Left colon (tissue), 2 donors: ENCODE results near the gene CARD11. TPM values are rescaled to one million over a fixed set of nuclear protein-coding genes. Genes with fewer than 3 reads are reported as not detected.
"Not testable (repeated sequence)": the region's sequence is repeated elsewhere in the genome, so short reads cannot be mapped to it uniquely, and the experiment has no call there.

Experiments
- ATAC-seq: fragments of 200-7000 bp; cut with Tn5 transposase; one replicate; pipeline ENCODE4 v1.9.1; 2020; ENCODE audit warnings: mild to moderate bottlenecking, moderate library complexity
- DNase-seq, 2 donors: peaks; one replicate each; pipeline ENCODE4 v3.0.0-alpha.2; 2020
- intact Hi-C, 2 donors: fragments of 100-400 bp; cut with DNase I in 1 of 2; cut with micrococcal nuclease in 1 of 2; formaldehyde crosslinking; loops; one replicate each; pipeline versions ENCODE4 v1.11.2 to v1.14.0; 2022; cut with DNase I, micrococcal nuclease
- total RNA-seq, 2 donors: library from RNA; stranded (reverse); fragmentation: NEBNext Ultra II Directional; extraction: Animal tissue kit (Norgen Biotek cat#: 25700); gene quantifications; one replicate each; pipeline ENCODE4 v1.2.1, GENCODE V29; 2021
- donor health status: DM: no; HTN: no; CAD: no.
- donor health status: DM: yes; HTN: yes; CAD: no.

CARD11 gene
- total RNA-seq, 2 donors from 2014 or later = 2.0 to 2.8 TPM

DNA sequence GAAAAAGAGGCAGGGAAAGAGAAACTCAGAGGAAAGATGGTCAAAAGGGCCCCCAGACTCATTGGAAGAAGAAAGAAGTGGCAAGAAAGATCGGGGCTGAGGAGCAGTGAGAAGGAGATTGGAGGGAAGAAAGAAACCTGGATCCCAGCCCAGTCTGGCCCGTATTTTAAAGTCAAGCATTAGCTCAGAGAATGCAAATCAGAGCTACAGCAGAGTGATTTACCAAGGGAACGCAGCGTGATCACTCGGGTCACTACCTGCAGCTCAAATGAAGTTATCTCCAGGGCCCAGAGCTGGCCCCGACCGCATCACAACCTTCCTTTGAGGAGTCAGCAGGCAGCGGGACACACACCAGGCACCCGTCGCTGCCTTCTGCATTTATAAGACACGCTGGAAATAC is 72.8 kb downstream of the CARD11 start:
- intact Hi-C loops = no loop called here
- ATAC-seq (no peak), DNase-seq (no peak)

DNA sequence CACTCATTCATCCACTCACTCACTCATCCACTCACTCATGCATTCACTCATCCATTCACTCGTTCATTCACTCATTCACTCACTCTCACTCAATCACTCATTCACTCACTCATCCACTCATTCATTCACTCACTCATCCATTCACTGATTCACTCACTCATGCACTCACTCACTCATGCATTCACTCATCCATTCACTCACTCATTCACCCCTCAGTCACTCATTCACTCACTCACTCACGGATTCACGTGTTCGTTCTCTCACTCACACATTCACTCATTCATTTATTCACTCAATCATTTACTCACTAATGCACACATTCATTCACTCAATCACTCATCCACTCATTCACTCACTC is 73.4 kb downstream of the CARD11 start:
- intact Hi-C loops = no loop called here
- ATAC-seq (no peak), DNase-seq (no peak)

DNA sequence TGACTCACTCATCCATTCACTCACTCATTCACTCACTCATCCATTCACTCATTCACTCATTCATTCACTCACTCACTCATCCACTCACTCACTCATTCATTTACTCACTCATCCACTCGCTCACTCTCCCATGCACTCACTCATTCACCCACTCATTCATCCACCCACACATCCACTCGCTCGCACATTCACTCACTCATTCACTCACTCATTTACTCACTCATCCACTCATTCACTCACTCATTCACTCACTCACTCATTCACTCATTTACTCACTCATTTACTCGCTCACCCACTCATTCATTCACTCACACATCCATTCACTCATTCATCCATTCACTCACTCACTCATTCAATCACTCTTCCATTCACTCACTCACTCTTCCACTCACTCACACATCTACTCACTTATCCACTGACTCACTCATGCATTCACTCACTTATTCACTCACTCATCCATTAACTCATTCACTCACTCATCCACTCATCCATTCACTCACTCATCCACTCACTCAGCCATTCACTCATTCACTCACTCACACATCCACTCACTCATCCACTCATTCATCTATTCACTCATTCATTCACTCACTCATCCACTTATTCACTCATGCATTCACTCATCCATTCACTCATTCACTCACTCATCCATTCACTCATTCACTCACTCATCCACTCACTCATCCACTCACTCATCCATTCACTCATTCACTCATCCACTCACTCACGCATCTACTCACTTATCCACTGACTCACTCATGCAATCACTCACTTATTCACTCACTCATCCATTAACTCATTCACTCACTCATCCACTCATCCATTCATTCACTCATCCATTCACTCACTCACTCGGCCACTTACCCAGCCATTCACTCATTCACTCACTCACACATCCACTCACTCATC is 74.0 kb downstream of the CARD11 start:
- intact Hi-C loops = no loop called here
- DNase-seq (no peak), ATAC-seq (no peak)

DNA sequence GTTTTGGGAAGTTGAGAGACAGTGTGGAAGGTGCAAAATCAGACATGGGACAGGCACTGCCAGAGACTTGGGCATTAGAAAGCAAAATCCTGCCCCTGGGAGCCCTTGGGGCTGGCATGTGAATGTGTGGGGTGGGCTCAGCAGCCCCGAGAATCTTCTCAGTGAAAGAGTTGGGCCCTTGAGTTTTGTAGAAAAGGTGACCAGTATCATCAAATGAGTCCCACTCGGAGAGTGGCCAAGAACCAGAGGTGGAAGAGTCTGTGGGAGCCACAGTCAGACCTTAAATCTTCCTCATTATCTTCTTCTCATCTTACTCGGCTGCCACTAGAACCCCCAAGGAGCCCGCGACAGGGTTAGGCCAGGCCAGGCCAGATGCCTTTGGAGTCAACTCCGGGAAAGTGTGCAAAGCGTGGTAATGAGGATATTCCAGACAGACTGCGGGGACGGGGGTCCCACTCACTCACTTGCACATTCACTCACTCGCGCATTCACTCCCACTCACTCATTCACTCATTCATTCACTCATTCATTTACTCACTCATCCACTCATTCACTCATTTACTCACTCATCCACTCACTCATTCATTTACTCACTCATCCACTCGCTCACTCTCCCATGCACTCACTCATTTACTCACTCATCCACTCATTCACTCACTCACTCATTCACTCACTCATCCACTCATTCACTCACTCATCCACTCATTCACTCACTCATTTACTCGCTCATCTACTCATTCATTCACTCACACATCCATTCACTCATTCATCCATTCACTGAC is 74.9 kb downstream of the CARD11 start:
- intact Hi-C loops = no loop called here
- DNase-seq (no peak), ATAC-seq (no peak)

DNA sequence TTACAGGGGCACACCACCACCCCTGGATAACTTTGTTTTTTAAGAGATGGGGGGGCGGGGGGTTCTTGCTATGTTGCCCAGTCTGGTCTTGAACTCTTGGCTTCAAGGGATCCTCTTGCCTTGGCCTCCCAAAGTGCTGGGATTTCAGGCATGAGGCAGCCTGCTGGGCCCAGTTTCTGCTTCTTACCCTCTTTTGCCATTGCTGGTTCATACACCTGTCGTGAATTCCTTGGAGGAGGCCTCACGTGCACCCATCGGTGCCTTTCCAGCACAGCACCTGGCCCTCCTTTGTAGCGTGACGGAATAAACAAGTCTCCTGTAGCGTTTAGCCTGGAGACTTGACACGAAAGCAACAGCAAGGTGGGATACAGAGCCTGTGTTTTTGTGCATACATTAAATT is 75.5 kb downstream of the CARD11 start:
- intact Hi-C loops = no loop called here
- ATAC-seq (no peak), DNase-seq (no peak)

DNA sequence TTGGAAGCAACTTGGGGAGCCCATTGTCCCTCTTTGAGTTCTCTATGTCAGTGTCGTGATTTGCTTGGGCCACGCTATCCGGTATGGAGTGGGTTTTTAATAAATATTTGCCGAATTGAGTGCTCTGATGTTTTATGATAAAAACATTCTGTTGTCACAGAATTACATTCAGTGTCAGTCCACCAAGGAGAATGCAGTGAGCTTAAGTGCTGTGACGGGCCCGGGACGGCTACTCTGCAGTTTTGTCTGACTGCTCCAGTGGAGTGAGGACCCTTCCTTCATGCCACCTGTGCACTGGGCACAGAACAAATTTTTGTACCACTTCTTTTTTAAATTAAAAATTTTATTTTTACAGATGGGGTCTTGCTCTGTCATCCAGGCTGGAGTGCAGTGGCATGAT is 76.0 kb downstream of the CARD11 start:
- intact Hi-C loops = no loop called here
- DNase-seq (no peak), ATAC-seq (no peak)

DNA sequence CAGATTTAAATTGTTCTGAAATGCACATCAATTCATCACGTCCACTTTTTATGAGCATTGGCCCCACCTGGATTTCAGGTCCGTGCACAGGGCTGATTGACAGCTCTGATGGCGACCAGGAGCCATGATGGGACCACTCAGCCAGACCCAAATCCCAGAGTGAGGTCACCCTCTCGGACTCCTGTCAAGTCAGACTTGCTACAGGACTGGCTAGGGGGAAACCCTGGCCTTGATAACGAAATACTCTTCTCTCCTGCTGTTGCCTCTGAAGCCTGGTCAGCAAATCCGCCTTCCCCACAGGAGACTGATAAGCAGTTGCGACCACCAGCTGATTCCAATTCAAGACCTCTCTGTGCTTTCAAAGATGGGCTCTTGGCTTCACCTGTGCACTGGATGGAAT is 76.4 kb downstream of the CARD11 start:
- DNase-seq (no peak), ATAC-seq (no peak)
- intact Hi-C loops = no loop called here

DNA sequence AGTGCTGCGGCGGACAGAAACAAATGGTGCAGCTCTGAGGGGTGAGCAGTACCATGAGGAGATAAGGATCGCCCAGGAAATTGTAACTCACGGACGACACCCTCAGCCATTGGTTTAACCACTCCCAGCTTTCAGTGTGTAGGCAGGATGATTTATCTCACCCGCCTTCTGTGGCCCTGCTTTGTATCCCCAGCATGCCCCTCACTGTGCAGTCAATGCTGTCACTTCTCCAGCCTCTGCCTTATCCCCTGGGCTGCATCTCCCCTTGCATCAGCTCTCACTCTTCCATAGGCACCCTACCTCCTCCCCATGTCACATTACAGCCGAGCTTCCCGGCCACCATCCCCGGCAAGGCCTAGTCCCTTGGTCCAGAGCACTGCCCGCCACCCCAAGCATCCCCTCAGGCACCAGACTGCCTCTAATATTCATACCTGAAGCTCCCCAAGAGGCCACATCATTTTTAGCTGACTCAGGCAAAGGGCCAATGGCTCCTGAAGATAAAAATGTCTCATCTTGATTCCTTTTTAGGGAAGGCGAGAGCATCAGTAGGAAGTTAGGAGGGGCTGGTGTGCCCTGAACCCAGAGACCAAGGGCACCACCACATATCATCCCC is 77.1 kb downstream of the CARD11 start:
- DNase-seq = no peak
- no peak for ATAC-seq
- intact Hi-C loops = no loop called here

DNA sequence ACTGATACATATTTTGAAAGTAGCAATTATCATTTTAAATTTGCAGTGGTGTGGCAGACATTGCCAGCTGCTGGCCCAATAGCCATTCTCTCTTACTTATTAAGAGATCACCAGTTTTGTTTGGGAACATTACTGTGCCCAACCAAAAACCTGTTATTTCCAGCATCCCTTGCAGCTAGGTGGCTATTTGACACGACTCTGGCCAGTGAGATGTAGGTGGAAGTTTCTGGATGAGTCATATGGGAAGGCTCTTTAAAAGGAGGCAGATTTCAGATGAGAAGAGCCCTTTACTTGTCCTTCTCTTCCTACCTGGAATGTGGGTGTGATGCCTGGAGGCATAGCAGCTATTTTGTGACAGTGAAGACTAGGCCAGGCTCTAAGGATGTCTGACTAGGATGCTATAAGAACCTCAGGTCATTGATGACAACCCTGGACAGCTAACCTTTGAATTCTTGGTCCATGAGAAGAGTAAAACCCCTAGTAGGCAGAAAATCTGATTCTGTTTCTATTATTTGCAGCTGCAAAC is 77.9 kb downstream of the CARD11 start:
- no peak for ATAC-seq
- DNase-seq = no peak
- intact Hi-C loops = no loop called here

DNA sequence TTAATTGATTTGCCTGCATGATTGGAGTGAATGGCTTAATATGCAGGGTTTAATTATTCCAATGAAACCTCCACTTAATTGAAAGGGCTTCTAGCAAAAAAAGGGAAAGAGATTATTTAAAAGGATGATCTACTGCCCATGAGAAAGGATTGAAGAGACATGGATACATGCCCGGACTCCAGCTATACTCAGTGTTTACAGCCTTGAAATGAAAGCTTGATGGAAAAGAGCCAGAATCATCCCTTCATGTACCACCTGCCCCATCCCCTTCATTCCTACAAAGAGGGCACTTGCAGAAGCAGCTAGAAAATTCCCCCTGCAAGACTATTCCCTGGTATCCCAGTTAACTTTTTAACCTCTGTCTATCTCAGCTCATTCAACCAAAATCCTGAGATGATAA is 78.4 kb downstream of the CARD11 start:
- DNase-seq (no peak), ATAC-seq (no peak)
- intact Hi-C loops = no loop called here

DNA sequence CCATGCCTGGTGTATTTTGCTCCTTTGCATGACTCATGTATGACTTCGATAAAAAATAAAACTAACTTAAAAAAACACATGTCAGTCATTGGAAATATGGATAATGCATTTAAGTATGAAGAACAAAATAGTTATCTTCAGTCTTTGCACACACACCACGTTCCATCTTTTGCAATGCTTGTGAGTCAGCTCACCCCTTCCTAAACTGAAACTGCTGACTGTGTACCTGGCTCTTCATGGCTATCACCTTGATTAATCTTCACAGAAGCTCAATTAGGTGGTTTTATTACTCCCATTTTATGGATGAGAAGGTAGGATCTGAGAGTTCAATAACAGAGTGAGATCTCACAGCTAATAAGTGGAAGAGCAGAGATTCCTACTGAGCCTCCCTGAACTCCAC is 79.5 kb downstream of the CARD11 start:
- DNase-seq (no peak), ATAC-seq (no peak)
- intact Hi-C loops = no loop called here

DNA sequence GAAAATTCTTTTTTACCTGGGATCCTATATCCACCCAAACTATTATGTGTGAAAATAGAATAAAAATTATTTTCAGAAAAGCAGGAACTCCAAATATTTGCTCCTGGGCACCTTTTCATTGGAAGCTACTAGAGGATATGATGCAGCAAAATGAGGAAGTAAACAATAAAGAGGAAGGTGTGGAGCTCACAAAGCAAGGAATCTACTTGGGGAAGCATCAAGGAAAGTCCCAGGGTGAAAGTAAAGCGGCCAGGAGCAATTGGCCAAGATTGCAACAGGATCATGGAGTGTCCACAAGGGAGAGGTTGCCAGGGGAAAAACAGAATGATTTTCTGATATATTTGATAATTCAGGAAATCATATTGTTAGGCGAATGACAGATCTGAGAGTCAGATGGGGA is 80.8 kb downstream of the CARD11 start:
- intact Hi-C loops = no loop called here
- ATAC-seq (no peak), DNase-seq (no peak)

DNA sequence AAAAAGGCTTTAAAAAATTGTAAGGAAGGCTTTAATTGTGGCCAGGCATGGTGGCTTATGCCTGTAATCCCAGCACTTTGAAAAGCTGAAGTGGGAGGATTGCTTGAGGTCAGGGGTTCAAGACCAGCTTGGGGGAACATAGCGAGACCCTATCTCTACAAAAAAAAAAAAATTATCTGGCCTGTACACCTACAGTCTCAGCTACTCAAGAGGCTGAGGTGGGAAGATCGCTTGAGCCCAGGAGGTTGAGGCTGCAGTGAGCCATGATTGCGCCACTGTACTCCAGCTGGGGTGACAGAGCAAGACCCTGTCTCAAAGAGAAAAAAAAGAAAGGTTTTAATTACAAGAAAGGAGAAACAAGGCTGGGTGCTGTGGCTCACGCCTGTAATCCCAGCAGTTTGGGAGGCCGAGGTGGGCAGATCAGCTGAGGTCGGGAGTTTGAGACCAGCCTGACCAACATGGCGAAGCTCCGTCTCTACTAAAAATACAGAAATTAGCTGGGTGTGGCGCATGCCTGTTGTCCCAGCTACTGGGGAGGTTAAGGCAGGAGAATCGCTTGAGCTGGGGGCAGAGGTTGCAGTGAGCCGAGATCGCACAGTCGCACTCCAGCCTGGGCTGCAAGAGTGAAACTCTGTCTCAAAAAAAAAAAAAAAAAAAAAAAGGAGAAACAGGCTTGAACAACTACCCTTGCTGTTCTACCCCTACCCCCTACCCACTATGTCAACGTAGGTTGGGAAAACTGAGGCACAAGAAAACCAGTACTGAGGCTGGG is 83.7 kb downstream of the CARD11 start:
- DNase-seq (peak in 1 of 2 donors; percentile 4), ATAC-seq (no peak)
- intact Hi-C loops = no loop called here

DNA sequence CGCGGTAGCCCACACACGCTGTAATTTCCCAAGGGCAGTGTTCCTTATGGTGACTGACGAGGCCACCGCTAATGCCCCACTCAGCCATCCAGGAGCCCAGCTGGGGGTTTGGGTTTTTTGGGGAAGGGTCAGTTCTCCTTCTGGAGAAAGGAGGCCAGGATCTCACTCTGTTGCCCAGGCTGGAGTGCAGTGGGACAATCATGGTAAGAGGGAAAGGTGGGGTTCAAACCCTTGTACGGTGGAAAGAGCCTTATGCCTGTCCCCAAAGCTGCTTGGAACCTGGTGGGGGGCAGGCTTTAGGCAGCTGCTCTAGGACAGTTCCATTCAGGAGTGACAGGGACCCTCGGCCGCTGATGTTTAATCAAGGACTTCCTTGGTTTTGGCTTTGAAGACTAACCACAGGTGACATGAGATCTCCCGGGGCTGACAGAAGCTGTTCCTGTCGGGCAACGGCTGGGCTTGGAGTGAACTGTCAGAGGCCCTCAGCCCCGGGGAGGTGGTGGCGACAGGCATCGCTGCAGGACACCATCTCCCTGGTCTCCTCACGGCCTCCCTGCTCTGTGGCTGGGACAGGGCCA is 84.5 kb downstream of the CARD11 start:
- intact Hi-C loops = no loop called here
- ATAC-seq (no peak), DNase-seq (peak in 1 of 2 donors; percentile 7)

DNA sequence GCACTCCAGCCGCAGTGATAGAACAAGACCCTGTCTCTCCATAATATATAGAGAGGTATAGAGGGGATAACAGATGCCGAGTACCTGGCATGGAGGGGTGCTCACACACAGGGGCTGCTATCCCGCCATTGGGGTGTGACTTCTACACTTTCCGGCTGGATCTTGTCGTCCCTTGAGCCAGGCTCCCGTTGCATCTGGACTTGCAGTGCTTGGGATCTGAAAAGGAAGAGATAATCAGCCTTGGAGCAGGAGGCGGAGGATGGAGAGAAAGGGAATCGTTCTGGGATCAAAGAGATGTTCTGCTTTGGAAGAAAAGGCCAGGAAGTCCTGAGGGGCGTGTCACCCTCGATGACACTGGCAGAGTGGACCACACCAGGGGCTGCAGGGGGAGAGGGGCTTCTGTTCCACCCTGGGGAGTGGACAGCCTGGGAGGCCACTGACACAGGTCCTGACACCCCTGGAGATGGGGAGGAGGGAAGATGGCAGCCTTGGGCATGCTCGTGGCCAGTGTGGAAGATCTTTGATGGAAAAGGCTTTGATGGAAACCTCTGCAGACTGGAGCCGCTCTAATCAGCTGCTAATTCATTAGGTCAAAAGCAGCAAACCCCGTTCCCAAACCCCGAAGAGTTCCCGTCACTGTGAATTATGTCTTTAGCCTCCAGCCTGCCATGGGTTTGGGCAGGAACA is 85.1 kb downstream of the CARD11 start:
- DNase-seq = peak in 1 of 2 donors; percentile 5
- ATAC-seq = no peak
- intact Hi-C loops = no loop called here

DNA sequence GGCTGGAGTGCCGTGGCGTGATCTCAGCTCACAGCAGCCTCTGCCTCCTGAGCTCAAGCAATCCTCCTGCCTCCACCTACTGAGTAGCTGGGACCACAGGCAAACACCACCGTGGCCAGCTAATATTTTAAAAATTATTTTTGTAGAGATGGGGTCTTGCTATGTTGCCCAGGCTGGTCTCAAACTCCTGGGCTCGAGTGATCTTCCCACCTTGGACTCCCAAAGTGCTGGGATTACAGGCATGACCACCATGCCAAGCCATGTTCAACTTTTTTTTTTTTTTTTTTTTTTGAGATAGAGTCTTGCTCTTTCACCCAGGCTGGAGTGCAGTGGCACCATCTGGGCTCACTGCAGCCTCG is 86.3 kb downstream of the CARD11 start:
- DNase-seq = not testable (repeated sequence)

DNA sequence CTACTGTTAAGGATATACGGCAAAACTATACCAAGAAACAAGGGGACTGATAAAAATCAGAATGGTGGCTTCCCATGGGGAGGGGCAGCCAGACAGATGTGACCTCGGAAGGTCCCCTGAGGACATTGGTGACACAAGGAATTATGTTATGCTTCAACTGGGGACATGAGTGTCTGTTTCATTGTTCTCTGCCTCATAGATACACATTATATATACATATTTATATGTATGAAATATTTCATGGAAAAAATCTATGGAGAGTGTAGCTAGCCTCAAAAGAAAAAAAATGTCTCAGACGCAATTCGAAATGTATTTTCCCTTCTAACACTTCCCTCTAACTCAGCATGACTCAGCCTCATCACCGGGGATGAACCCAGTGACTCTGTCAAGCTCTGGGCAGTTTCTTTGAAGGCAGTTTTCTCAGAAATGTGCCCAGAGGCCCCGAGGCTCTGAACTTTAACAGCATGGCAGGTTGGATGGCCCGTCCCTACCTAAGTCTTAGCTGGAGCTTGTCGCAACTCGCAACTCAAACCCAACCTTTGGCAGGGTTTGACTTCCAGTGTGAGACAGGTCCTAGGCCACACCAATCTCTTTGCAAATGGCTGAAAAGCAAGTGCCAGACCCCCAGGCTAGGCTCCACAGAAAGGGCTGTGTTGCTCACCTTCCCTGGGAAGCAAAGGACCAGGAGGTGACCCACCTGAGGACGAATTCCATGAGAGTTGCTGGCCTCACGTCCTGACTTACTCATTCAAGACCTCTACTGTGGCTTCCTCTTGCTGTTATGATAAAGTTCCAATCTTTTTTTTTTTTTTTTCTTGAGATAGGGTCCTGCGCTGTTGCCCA is 86.9 kb downstream of the CARD11 start:
- intact Hi-C loops = no loop called here
- peak in 1 of 2 donors; percentile 21 for DNase-seq
- ATAC-seq = no peak

More for the DNA sequence above, 86.3 kb downstream of the CARD11 start:
- ATAC-seq, intact Hi-C loops: not testable (repeated sequence)
